Stimulated activated CD4-positive, alpha-beta T cell treated with anti-CD3 and anti-CD28 coated beads, Interleukin-4, amount 100 ng/mL, for 4 hours (primary cell): Measurements from ENCODE around the gene ECEL1.

Experiments
- DNase-seq, 2 experiments: peaks; one replicate each; pipeline ENCODE4 v3.0.0-alpha.2; 2020

ECEL1 gene

DNA sequence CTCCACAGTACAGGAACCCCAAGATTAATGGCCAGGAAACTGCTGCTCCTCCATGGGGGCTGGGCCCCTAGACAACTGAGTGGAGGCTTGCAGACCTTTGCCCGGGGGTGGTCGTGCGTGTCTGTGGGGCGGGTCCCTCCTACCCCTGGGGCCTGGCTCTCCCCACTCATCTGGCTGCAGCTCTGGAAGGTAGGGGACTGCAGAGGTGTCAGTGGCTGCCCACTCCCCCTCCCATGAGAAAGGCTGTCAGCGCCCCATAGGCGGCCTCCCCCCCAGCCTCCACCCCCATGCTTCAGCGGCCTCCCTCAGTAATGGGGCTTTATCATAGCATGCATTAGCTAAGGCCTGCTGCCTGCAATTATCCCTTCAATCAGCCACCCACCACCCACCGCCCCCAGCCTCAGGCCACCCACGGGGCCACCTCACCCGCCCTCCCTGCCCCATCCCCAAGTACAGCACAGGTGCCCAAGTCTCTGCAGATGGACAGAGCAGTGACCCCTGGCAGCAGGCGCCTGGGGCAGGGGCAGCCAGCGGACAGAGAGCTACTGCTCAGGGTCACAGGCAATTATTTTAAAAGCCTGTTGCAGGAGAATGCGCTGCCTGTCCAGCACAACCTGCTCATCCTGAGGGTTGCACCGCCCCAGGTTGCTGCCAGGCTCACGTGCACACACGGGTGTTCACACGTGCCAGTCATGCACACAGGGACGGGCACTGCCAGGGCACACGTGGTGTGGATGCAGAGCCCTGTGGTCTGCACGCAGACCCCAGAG lies 9.1 kb upstream of the ECEL1 start:
- no peak for DNase-seq

DNA sequence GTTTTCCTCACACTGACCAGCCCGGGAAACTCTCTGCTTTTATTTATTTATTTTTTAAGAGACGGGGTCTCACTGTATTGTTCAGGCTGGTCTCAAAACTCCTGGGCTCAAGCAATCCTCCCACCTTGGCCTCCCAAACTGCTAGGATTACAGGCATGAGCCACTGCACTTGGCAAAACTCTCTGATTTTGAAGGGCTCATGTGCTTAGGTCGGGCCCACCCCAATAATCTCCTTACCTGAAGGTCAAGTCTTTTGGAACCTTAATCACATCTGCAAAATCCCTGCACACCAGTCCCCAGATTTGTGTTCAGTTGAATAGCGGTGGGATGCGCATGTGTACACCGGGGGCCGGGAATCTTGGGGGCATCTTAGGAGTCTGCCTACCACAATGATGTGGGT lies 7.7 kb upstream of the ECEL1 start:
- no peak for DNase-seq

DNA sequence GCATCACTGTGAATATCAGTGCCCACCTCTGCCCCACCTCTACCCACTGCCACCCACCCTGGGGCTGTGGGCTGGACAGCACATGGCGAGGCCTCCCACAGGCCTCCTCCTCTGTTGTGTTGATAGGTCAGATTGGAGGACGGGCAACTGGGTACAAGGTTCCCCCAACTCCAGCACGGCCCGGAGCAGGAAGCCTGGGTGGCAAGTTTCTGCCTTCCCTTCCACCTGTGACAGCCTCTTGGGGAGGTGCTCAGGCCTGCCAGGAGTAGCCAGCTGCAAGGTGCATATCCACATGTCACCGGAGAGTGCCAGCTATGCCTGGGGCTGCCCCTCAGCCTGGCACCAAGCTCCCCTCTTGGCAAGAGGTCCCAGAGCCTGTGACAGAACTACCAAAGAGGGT lies 6.9 kb upstream of the ECEL1 start:
- DNase-seq: no peak

DNA sequence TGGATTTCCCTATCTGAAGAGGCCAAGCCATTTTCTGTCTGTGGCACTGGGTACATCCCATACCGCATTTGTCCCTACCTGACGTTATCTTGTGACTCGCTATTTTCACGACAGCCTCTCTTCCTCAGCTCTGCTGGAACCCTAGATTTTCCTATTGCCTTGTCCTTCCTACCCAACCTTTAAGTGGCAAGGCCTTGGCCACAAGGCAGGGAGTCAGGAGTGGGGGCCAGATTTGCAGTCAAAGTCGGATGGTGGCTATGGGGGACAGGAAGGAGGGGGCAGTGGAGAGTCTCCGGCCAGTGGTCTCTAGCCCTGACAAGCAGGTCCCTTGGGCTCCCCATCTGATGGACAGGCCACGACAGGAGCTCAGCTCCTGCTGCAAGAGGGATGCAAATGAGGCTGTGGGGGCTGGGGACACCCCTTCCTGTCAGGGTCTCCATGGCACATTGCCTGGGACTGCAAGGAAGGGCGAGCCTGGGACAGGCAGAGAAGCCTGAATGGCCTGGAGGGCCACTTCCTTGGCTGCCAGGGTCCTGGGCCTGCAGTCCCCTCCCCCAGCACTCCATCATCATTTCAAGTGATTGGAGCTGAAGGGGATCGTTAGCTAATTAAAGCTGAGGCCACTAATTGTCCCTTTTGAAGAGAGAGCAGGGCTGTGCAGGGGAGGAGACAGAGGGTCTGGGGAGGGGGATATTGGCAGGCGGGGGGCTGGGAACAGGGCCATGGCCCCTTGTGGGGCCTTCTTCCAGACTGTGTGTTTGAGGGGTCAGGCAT lies 6.3 kb upstream of the ECEL1 start:
- no peak for DNase-seq

DNA sequence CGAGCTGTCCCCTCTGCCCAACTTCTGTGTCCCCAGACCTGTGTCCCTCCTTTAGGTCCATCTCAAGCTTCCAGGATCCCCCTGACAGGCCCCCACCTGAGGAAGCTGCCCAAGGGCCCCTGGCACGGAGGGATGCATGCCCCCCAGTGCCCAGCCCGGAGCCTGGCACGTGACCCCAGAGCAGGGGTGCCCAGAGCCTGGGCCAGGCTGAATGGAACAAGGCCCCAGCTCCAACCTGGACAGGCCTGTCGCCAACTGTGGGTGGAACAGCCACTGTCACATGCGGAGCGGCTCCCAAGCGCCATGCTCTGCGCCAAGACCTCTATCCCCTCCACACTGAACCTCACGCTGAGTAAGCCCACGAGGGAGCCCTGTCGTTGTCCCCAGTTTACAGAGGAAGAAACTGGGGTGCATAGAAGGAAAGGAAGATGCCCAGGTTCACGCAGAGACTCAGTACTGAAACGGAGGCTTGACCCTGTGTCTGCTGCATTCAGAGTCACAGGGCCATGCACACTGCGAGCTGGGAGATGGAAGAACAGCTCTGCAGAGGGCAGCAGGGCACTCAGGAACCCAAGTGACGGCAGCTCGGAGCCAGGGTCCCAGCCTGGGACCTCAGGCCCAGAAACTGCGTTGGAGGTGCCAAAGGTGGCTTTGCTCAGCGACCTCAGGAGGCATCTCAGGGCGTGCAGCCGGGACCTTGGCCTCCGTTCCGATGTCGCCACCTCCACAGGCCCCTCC lies 5.5 kb upstream of the ECEL1 start:
- DNase-seq: no peak

DNA sequence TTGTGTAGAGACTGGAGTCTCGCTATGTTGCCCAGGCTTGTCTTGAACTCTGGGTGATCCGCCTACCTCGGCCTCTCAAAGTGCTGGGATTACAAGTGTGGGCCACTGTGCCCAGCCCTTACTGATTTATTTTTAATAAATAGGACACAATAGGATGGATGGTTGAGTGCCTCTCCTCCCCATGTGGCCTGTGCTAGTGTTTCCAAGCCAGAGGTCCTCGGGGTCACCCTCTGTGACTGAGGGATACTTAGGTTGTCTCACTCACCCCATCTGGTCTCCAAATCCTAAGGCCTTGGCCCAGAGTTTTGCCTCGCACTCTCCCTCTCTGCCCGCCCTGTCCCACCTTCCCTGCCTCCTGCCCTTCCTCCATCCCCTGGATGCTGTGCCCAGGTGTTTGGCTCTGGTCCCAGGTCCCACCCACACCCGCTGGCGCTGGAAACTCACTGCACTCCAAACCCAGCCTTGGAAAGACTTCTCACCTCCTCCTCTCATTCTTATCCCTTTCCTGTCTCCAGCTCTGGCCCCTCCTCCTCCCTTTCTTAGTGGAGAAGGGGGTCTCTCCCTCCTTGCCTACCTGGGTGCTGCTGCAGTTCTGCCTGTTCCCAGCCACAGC lies 4.7 kb upstream of the ECEL1 start:
- no peak for DNase-seq

DNA sequence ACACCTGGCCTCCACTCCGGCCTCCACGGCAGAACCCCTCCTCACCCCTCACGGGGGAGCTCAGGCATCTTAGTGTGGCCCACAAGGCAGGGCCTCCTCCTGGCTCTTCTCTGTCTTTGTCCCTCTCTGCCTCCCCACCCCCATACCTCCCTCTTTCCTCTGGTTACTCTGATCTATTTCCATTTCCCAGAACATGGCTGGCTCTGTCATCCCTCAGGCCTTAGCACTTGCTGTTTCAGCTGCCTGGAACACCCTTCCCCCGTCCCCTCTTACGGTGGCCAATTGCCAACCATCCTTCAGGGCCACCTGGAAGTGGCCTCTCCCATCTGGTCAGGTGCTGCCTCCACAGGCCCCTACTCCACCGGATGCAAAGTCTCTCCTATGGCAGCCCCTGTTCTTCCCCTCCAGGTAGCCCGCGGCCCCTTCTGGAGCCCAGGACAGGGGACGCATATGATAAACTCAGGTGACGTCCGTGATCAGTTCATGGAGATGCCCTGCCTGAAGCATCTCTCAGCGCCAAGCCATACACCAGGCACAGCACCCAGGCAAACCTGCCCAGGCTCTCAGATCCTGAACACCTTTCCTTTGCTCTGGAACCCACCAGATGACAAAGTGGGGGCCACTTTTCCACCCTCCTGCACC lies 3.6 kb upstream of the ECEL1 start:
- DNase-seq: no peak

DNA sequence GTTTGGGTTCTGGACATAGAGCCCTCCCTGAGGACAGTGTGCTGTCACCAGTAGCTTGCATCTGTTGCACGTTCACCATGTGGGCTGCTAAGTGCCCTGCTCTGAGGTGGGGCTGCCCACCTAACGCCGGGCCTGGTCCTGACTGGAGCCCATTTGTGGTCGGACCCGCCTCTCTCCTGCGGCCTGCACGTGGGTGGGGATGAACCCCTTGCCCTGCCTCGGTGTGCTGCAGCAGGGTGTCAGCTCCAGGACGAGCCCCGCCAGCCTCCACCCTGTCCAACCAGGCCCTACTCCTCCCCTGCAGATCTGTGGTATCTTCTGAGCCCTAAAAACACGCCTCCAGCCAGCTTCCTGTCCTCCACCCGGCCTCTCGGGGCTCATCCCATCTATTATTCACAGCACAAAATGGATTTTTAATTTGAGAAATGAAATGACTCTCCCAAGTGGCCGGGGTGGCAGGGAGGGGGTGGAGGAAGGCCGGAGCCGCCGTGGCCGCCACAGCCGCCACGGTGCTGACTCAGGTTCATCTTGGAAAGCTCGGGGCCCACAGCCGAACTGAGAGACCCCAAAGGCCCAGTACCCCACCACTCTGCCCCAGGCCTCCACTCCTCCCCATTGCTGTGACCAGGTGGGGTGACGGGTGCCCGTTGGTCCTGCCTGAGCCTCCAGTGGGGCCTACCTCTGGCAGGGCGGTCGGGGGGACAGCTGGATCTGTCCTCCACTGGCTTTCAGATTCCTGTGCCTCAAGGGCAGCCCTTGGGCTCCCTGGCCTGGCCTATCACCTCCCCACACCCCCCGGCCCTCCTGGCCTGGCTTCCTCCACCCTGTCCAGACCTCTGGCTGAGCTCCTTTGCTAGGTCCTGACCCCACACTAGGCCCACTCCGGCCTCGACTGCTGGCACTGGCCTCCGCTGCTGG lies 2.8 kb upstream of the ECEL1 start:
- DNase-seq: no peak

DNA sequence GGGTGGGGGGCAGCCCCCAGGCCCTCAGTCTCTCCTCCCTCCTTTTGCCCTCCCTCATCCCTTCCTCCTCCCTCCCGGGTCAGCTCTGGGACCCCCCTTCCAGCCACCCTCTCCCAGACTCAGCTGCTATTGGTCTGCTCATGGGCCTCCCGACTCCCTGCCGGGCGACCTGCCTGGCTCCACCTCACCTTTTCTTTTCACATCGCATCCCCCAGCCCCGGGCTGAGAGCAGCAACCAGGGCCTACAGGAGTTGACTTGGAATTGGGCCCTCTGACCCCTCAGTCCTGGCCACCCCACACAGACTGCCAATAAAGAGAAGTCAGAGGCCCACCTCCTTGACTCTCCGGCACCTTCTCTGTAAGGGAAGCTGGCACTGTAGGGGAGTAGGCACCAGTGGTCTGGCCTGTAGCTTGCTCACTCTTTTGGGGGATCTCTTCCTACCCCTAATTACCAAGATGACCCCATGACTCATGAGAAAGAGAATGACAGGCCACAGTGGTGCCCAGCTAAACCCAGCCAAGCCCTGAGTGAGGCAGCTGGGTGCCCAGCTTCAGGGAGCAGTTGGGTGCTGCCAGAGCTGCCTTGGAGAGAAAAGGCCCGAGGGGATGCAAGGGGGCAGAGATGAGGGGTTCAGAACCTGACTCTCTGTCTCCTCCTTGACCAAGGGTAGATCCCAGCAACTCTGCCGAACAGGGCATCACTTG lies 2.0 kb upstream of the ECEL1 start:
- DNase-seq: no peak

DNA sequence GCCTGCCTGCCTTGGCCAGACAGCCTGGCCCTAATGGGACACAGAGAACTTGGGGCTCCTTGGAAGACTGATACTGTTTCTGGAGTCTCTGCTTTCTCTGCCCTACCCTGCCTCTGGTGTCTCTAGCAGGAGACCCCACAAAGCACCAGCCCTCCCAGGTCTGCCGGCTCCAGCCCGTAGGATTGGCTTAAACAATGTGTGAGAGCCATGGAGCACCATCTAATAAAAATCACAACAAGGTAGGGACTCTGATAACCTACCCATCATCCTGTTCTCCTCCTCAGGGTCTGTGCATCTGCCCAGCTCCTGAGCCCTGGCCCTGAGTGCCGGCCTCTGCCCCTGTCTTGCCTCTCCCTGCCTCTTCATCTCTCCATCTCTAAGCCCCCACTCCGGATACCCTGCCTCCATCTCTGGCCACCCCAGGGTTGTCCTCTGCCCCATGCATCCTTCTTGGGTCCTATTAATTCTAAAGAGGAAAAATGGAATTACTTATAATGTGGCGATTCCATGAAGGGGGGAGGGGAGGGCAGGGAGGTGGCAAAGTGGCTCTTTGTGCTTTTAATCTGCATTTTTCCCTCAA lies 1.2 kb upstream of the ECEL1 start:
- DNase-seq: no peak

DNA sequence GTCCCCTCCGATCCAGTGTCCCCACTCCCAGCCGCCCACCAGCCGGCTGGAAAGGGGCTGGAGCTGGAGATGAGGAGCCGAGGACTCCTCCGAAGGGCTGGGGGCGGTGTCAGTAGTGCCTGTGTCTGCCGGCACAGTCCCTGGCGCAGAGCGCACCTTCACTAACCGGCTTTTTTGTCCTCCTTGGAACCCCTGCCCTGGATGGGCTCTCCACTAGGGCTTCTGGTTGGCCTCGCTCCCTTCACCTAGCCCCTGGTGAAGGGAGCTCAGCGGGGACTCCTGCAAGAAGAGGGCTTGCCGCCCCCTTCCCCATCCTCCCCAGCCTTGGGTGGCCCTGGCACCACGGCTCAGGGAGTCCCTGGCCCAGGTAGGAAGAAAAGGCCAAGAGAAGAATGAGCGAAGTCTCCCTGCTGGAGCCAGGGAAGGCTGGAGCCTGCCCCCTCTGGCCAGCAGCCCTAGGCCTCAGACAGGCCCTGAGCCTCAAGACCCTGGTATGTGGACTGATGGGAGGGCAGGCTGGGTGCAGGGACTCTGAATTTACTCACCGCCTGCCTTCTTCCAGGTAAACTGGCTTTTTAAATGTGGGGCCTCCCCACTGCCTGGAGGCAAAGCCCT lies 570 bp upstream of the ECEL1 start:
- no peak for DNase-seq

DNA sequence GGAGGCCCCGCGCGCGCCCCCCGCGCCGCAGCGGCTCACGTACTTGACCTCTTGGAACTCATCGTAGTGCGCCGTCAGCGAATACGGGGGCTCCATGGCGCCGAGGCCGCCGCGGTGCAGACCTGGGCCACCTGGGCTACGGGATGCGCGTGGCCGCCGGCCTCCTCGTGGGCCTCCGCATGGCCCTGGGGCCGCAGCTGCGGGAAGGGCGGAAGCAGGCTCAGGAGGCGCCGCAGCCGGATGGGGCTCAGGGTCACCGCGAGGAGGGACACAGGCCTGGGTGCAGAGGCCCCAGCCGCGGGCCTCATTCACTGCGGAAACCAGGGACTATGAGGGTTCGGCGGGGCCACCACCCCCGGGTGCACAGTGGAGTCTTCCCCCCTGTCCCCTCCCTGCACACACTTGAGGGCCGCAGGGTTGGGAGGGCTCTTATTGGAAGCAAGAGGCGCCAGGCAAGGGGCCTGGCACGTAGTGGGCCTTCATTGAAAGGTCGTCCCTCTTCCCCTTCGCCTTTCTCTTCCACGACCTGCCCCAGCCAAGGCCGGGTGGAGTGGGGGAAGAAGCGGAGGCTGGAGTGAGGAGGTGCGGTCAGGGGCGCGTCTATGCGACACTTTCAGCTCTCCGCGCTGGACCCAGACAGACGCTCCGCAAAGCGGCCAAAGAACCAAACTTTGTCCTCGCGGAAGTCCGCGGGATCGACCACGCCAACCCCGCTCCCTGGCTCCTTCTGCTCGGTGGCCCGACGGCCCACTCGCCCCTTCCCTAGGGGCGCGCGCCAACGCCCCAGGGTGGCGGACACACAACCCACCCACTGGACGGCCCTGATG lies 863 bp downstream of the ECEL1 start:
- DNase-seq: no peak

DNA sequence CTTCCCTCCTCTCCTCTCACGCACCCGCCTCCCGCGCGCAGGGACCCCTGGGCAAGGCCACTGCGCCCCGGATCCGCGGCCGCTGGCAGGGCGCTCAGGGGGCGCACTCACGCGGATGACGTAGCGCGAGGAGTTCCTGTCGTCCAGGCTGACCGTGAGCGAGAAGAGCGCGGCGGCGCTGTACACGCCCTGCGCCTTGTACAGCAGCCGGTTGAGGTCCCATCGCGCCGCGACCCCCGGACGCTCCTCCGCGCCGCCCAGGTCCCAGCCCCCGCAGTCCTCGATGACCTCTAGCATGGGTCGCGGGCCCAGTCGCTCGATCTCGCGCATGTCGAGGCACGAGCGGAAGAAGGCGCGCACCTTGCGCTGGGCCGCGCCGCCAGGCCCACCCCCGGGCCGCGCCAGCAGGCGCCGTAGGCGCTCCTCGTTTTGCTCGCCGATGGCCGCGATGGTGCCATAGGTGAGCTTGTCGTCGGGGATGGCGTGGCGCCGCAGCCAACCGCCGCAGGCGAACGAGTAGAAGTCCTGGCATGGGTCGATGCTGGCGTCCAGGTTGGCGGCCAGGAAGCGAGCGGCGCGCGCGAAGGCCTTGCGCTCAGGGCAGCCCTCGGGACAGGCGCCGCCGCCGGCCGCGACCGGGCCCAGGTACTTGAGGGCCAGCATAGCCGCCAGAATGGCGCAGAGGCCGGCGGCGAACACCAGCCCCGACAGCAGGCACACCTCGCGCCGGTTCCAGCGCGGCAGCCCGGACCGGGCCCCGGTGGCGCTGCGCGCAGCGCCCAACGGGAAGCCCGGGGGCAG lies 1.7 kb downstream of the ECEL1 start:
- no peak for DNase-seq

DNA sequence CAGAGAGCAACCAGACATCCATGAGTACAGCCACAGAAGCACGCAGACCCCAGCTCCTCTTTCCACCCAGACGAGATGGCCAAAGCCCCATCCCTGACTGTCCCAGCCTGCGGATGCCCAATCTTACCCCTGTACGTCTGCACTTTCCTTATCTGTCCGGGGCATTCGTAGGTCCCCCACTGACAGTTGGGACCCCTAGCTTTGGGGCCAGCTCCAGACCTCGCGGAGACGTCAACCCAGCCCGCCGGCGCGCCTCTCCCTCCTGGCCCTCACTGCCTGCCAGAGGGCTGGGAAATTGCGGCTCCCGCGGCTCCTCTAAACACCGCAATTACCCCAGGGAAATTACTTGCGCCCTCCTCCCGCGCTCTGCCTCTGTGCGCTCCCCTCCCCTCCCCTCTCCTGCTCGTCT lies 2.3 kb downstream of the ECEL1 start:
- no peak for DNase-seq

DNA sequence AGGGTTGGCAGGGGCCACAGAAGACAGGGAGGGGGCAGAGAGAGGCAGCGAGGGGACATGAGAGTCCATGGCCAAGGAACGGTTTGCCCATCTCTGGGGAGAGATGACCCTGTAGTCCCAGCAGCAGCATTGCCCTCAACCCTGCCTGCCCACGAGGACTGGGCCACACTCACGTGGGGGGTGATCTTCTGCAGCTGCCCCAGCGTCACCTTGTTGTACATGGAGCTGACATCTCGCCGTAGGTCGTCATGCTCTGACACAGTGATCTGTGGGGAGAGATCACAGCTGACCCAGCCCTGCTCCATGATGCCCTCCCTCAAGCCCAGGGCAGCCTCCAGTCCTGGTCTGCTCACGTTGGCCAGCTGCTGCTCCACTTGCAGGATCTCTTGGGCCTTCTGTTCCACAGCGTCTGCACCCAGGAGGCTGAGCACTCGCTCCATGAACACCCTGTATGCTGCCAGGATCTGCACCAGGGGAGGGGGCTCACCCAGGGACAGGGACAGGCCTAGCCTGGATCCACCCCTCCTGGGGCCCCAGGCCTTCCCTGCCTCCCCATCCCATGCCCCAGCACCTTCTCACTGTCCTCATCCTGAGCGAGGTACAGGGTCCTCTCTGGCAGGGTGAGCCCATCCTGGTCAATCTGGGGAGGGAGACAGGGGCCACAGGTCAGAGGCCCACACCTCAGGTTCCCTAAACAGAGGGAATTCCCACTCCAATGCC lies 2.8 kb downstream of the ECEL1 start:
- no peak for DNase-seq

DNA sequence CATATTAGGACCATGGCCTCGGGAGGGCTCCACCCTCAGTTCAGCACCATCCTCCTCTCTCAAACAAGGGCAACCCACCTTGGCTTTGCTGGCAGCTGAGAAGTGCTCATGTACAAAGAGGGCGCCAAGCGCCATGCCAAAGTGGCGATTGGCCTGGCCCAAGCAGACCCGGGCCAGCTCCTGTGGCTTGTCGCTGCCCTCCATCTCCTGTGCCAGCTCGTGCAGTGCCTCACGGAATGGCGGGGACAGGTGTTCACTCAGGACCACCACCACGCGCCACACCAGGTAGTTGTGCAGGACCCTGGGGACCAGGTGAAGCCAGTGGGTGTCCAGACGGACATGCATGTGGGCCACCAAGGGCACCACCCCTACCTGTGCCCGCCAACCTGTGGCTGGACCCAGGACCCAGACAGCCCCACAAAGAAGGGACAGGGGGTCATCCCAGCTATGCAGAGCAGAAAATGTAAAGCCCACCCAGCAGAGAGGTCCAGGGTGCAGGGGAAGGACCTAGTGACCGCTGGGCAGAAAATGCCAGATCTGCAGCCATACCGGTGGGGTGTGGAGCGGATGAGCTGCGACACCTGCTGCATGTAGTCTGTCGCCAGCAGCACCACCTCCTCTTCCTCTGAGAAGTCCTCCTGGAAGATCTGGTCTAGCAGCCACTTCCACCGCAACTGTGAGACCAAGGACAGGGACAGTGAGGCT lies 3.6 kb downstream of the ECEL1 start:
- DNase-seq: no peak

DNA sequence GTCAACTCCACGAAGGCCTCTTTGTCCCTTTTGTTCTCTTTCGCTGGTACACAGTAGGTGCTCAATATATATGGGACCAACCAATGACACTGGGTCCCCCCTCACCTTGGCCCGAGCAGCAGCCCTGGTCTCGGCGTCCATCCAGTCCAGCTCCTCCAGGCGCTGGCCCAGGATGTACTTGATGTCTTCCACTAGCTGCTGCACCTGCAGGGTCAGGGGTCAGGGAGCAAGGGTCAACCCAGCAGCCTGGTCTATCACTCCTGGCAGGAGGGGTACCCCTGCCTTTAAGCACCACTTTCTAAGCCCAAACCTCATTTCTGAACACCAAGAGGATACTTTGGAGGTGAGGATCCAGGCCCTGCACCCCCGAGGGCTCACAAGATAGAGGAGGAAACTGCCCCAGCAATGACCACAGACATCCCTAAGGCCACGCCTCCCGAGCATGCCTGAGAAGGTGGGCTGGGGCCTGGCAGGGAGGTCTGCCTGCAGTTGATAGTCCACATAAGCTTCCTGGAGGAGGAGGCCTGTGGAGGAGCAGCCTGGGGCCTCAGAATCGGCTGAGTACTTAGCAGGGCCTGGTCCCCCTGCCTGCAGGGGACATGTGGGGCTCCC lies 4.2 kb downstream of the ECEL1 start:
- no peak for DNase-seq
